ENCODE results near the gene R3HDM2. TPM values are rescaled to one million over a fixed set of nuclear protein-coding genes. Genes with fewer than 3 reads are reported as not detected.

R3HDM2 gene
- total RNA-seq, 2 experiments from 2014 or later, result 25.8 to 47.2 TPM

GRCh38 chr12:57352166-57352565 is 78.7 kb downstream of the R3HDM2 start:
- DNase-seq (ENCODE audit: low spot score), result no peak
- Histone ChIP-seq H3K4me3 (ENCODE audit: low read depth, low read length, poor library complexity, severe bottlenecking) (no peak overlapping the region), H3K4me2 (ENCODE audit: low read length) (no peak overlapping the region), H2AFZ (ENCODE audit: low read length) (no peak overlapping the region), H4K20me1 (ENCODE audit: insufficient read depth, low read length) (no peaks in the 10 kb centered on the region), H3K36me3 (ENCODE audit: insufficient read depth, low read length) (peaks cover 7% of the 10 kb centered on the region; the same call in 1 of the 2 replicates), H3K9me2 (ENCODE audit: insufficient read depth, low read length) (no peaks in the 10 kb centered on the region), H3K79me2 (ENCODE audit: insufficient read depth, low read depth, low read length) (no peaks in the 10 kb centered on the region), H3K27ac (ENCODE audit: low read depth, low read length, poor library complexity, severe bottlenecking) (no peak overlapping the region), H3K4me1 (ENCODE audit: insufficient read depth, low read length, poor library complexity, severe bottlenecking) (no peaks in the 10 kb centered on the region), H3K9me3 (ENCODE audit: low read length) (peaks cover 8% of the 10 kb centered on the region)
- no TSS peak for BruUV-seq (replicated peaks)
- intact Hi-C loops (cut with micrococcal nuclease; ENCODE audit: unreplicated experiment), result no loop called here
- TF ChIP-seq CTCF (conservative IDR thresholded peaks at IDR 0.05; ENCODE audit: low read length), result no peak
- no peak for TF ChIP-seq EZH2phosphoT487 (IDR thresholded peaks at IDR 0.05; ENCODE audit: borderline replicate concordance, low read depth, low read length)
- ChIA-PET POLR2A (no interaction called here), CTCF (ENCODE audit: unreplicated experiment) (no interaction called here)

GRCh38 chr12:57347284-57347683 is 83.6 kb downstream of the R3HDM2 start:
- ChIA-PET POLR2A (no interaction called here), CTCF (ENCODE audit: unreplicated experiment) (no interaction called here)
- Histone ChIP-seq H3K27ac (ENCODE audit: low read depth, low read length, poor library complexity, severe bottlenecking) (no peak overlapping the region), H3K9me2 (ENCODE audit: insufficient read depth, low read length) (no peaks in the 10 kb centered on the region), H3K36me3 (ENCODE audit: insufficient read depth, low read length) (peaks cover 11% of the 10 kb centered on the region; the same call in 1 of the 2 replicates), H3K4me3 (ENCODE audit: low read depth, low read length, poor library complexity, severe bottlenecking) (no peak overlapping the region), H3K4me2 (ENCODE audit: low read length) (no peak overlapping the region), H2AFZ (ENCODE audit: low read length) (no peak overlapping the region), H3K79me2 (ENCODE audit: insufficient read depth, low read depth, low read length) (no peaks in the 10 kb centered on the region), H4K20me1 (ENCODE audit: insufficient read depth, low read length) (no peaks in the 10 kb centered on the region), H3K9me3 (ENCODE audit: low read length) (peaks cover 8% of the 10 kb centered on the region), H3K4me1 (ENCODE audit: insufficient read depth, low read length, poor library complexity, severe bottlenecking) (no peaks in the 10 kb centered on the region)
- intact Hi-C loops (cut with micrococcal nuclease; ENCODE audit: unreplicated experiment), result loop anchor here (5.0 kb wide), 1 partner anchor 45 kb away; no protein-coding TSS in a partner anchor
- TF ChIP-seq EZH2phosphoT487 (IDR thresholded peaks at IDR 0.05; ENCODE audit: borderline replicate concordance, low read depth, low read length) (no peak), CTCF (conservative IDR thresholded peaks at IDR 0.05; ENCODE audit: low read length) (no peak)
- DNase-seq (ENCODE audit: low spot score), result no peak
- BruUV-seq (replicated peaks), result no TSS peak

GRCh38 chr12:57343703-57344378 is 87.0 kb downstream of the R3HDM2 start:
- Histone ChIP-seq H3K9me2 (ENCODE audit: insufficient read depth, low read length) (no peaks in the 10 kb centered on the region), H3K4me1 (ENCODE audit: insufficient read depth, low read length, poor library complexity, severe bottlenecking) (no peaks in the 10 kb centered on the region), H3K4me2 (ENCODE audit: low read length) (no peak overlapping the region), H4K20me1 (ENCODE audit: insufficient read depth, low read length) (no peaks in the 10 kb centered on the region), H2AFZ (ENCODE audit: low read length) (no peak overlapping the region), H3K4me3 (ENCODE audit: low read depth, low read length, poor library complexity, severe bottlenecking) (no peak overlapping the region), H3K9me3 (ENCODE audit: low read length) (peaks cover 8% of the 10 kb centered on the region), H3K27ac (ENCODE audit: low read depth, low read length, poor library complexity, severe bottlenecking) (no peak overlapping the region), H3K36me3 (ENCODE audit: insufficient read depth, low read length) (peaks cover 7% of the 10 kb centered on the region; the same call in 1 of the 2 replicates), H3K79me2 (ENCODE audit: insufficient read depth, low read depth, low read length) (no peaks in the 10 kb centered on the region)
- no peak for DNase-seq (ENCODE audit: low spot score)
- TF ChIP-seq CTCF (conservative IDR thresholded peaks at IDR 0.05; ENCODE audit: low read length) (no peak), EZH2phosphoT487 (IDR thresholded peaks at IDR 0.05; ENCODE audit: borderline replicate concordance, low read depth, low read length) (no peak)
- intact Hi-C loops (cut with micrococcal nuclease; ENCODE audit: unreplicated experiment), result no loop called here
- POLR2A ChIA-PET, result interaction anchor here (1.0 to 2.2 kb wide), 3 partner anchors 58 to 86 kb away, joined by 3 to 6 read pairs (median 4); no protein-coding TSS in a partner anchor
- CTCF ChIA-PET (ENCODE audit: unreplicated experiment), result no interaction called here
- no TSS peak for BruUV-seq (replicated peaks)
